Gastrocnemius medialis (tissue), 4 donors: Measurements from ENCODE around the gene TANGO6.

Experiments used
- POLR2A ChIP-seq, 2 donors: fragments of 450-650 bp; IDR thresholded peaks; one replicate each; pipeline ENCODE4 v1.6.1; 2017; ENCODE audit warnings: antibody characterized with exemption in 2 of 2, mild to moderate bottlenecking in 2 of 2, moderate library complexity in 2 of 2
- TF ChIP-seq, protein P1 (sequence below), 5 experiments: fragments of 450-650 bp in 3 of 5; fragments of 200-600 bp in 2 of 5; sonication (generic) in 2 of 5; IDR thresholded peaks in 4 of 5; conservative IDR thresholded peaks in 1 of 5; 1 replicate in 4 of 5; 2 replicates in 1 of 5; pipeline ENCODE4 v1.5.1; 2016 to 2019; ENCODE audit warnings: antibody characterized with exemption in 5 of 5, mild to moderate bottlenecking in 3 of 5, moderate library complexity in 3 of 5

DNA sequence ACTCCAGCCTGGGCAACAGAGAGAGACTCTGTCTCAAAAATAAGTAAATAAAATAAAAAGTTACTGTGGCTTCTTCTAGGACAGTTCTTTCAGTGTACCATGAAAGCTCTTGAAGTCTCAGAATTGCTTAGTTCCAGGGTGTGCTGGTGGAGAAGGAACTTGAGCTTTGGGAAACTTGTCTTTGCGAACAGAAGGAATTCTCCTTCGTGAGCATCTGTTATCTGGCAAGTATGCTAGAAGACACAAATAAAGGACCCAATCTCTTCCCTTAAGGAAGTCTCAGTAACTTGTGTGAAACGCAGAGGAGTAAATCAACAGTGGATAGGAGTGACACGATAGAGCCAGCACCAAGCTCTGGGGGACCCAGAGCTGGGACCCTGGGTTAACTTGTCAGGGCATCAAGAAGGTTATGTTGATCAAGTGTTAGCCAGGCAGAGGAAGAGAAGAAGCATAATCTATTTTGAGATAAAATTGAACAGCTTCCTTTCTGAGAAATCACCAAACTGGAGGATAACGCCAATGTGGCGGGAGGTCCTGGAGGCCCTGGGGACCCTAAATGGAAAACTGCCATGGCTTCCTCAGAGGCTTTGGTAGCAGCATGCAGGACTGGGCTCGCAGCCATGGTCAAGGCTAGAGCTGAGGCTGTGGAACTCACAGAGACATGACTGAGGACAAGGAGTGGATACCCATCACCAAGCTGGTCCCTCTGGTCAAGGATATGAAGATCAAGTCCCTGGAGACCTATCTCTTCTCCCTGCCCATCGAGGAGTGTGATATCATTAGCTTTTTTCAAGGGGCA is 190.0 kb downstream of the TANGO6 start:
- TF ChIP-seq, protein P1, sequence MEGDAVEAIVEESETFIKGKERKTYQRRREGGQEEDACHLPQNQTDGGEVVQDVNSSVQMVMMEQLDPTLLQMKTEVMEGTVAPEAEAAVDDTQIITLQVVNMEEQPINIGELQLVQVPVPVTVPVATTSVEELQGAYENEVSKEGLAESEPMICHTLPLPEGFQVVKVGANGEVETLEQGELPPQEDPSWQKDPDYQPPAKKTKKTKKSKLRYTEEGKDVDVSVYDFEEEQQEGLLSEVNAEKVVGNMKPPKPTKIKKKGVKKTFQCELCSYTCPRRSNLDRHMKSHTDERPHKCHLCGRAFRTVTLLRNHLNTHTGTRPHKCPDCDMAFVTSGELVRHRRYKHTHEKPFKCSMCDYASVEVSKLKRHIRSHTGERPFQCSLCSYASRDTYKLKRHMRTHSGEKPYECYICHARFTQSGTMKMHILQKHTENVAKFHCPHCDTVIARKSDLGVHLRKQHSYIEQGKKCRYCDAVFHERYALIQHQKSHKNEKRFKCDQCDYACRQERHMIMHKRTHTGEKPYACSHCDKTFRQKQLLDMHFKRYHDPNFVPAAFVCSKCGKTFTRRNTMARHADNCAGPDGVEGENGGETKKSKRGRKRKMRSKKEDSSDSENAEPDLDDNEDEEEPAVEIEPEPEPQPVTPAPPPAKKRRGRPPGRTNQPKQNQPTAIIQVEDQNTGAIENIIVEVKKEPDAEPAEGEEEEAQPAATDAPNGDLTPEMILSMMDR (IDR thresholded peaks at IDR 0.05 in 4 of 5, conservative IDR thresholded peaks at IDR 0.05 in 1 of 5), result no peak
- no peak for TF ChIP-seq POLR2A (IDR thresholded peaks at IDR 0.05)
